ENCODE results near the gene C1QA. TPM values are rescaled to one million over a fixed set of nuclear protein-coding genes. Genes with fewer than 3 reads are reported as not detected.
"Not testable (repeated sequence)": the region's sequence is repeated elsewhere in the genome, so short reads cannot be mapped to it uniquely, and the experiment has no call there.

The C1QA gene
- total and polyA plus RNA-seq, 12 donors, result 47.5 to 953 (median 420) TPM

DNA sequence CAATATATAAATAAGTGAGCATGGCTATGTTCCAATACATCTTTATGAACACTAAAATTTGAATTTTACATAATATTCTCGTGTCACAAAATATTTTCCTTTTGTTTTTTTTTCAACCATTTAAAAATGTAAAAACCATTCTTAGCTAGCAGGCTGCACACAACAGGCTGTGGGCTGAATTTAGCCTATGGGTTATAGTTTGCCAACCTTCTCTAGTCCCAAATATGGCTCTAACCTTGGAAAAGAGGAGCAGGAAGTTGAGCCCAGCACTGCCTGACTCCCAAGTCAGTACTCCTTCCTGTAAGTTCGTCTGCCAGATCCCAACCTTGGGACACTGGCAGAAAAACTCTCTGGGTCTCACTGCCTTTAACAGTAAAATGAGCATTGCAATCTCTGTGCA is 30.0 kb downstream of the C1QA start:
- Histone ChIP-seq H3K9me3 (replicated peaks in 1 of 3) (no peaks in the 10 kb centered on the region), H3K4me3 (no peak overlapping the region), H3K27me3 (peaks cover 11% of the 10 kb centered on the region), H3K36me3 (replicated peaks in 1 of 2) (no peaks in the 10 kb centered on the region), H3K27ac (no peak overlapping the region), H3K4me1 (replicated peaks in 1 of 2) (no peaks in the 10 kb centered on the region)
- no peak for DNase-seq
- WGBS, 4 donors, result 44 to 57% (median 48%) methylated on average over 2 of the region's 2 CpGs
- TF ChIP-seq, protein P1, sequence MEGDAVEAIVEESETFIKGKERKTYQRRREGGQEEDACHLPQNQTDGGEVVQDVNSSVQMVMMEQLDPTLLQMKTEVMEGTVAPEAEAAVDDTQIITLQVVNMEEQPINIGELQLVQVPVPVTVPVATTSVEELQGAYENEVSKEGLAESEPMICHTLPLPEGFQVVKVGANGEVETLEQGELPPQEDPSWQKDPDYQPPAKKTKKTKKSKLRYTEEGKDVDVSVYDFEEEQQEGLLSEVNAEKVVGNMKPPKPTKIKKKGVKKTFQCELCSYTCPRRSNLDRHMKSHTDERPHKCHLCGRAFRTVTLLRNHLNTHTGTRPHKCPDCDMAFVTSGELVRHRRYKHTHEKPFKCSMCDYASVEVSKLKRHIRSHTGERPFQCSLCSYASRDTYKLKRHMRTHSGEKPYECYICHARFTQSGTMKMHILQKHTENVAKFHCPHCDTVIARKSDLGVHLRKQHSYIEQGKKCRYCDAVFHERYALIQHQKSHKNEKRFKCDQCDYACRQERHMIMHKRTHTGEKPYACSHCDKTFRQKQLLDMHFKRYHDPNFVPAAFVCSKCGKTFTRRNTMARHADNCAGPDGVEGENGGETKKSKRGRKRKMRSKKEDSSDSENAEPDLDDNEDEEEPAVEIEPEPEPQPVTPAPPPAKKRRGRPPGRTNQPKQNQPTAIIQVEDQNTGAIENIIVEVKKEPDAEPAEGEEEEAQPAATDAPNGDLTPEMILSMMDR (IDR thresholded peaks at IDR 0.05), result no peak
- TF ChIP-seq POLR2A (IDR thresholded peaks at IDR 0.05), result no peak
- intact Hi-C loops (cut with DNase I), result no loop called here

DNA sequence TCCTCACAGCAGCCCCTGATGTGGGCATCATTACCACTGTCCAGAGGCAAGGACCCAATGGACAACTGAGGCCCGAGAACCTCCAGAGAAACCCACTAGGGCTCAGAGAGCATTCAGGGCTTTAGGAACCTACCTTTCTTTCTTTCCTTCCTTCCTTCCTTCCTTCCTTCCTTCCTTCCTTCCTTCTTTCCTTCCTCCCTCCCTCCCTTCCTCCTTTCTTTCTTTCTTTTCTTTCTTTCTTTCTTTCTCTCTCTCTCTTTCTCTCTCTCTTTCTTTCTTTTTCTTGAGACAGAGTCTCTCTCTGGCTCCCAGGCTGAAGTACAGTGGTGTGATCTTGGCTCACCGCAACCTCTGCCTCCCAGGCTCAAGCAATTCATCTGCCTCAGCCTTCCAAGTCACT is 32.4 kb downstream of the C1QA start:
- H3K27ac ChIP-seq; H3K4me1 ChIP-seq (replicated peaks in 1 of 2); H3K4me3 ChIP-seq; H3K36me3 ChIP-seq (replicated peaks in 1 of 2); H3K9me3 ChIP-seq (replicated peaks in 1 of 3); intact Hi-C loops (cut with DNase I); DNase-seq: not testable (repeated sequence)
- WGBS, 4 donors, result 80 to 100% (median 91%) methylated on average over 2 of the region's 2 CpGs
- peaks cover 11% of the 10 kb centered on the region for H3K27me3 ChIP-seq

DNA sequence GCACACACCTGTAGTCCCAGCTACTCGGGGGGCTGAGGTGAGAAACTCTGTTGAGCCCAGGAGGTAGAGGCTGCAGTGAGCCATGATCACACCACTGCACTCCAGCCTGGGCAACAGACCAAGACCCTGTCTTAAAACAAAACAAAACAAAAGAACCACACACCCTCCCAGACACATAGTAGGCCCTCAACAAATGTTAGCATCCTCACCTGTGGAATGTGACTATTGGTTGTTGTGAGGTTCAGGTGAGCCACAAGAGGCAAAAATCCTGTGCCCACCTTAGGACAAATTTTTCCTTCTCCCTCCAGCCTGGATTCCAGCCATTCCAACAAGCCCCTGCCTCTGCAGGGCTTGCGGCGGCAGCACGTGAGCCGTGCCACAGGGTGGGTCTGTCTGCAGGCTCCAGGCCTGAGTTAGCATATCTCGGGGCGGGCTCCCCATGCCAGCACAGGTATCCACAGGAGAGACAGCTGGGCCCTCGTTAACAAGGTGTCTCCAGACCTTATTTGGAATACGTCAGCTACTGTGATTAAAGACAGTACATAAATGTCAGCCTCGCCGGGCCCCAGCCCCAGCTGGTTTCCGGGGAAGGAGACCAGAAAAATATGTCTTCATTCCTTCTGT is 34.0 kb downstream of the C1QA start:
- no peak for TF ChIP-seq POLR2A (IDR thresholded peaks at IDR 0.05)
- TF ChIP-seq, protein P1 (IDR thresholded peaks at IDR 0.05), result no peak
- Histone ChIP-seq H3K4me3 (no peak overlapping the region), H3K36me3 (replicated peaks in 1 of 2) (no peaks in the 10 kb centered on the region), H3K27me3 (peaks cover 11% of the 10 kb centered on the region), H3K9me3 (replicated peaks in 1 of 3) (no peaks in the 10 kb centered on the region), H3K4me1 (replicated peaks in 1 of 2) (no peaks in the 10 kb centered on the region), H3K27ac (no peak overlapping the region)
- WGBS, 4 donors, result 61 to 73% (median 67%) methylated on average over 11 to 12 of the region's 12 CpGs
- intact Hi-C loops (cut with DNase I), result no loop called here
- no peak for DNase-seq

DNA sequence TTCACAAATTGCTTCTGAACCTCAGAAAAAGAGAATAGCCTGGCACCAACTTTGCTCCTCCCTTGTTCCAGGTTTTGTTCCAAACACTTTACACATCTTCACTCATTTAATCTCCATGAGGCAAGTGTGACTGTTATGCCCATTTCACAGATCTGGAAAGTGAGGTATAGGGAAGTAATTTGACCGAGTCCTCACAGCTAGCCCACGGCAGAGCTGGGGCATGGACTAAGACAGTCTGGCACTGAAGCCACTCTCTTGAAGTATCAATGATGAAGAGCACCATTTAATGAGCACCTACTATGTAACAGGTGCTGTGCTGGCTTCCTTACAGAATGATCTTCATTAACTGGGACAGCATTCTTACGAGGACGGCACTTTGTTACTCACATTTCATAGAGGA is 35.6 kb downstream of the C1QA start:
- H3K36me3 ChIP-seq (replicated peaks in 1 of 2), result no peaks in the 10 kb centered on the region
- TF ChIP-seq, protein P1 (IDR thresholded peaks at IDR 0.05), result no peak
- TF ChIP-seq POLR2A (IDR thresholded peaks at IDR 0.05), result no peak
- intact Hi-C loops (cut with DNase I), result no loop called here
- H3K27me3 ChIP-seq, result peaks cover 14% of the 10 kb centered on the region
- H3K4me3 ChIP-seq, result no peak overlapping the region
- DNase-seq, result no peak
- H3K27ac ChIP-seq, result no peak overlapping the region
- 80 to 88% (median 84%) methylated on average over 4 of the region's 4 CpGs for WGBS, 4 donors
- H3K4me1 ChIP-seq (replicated peaks in 1 of 2), result no peaks in the 10 kb centered on the region
- H3K9me3 ChIP-seq (replicated peaks in 1 of 3), result no peaks in the 10 kb centered on the region

Measured in adrenal gland (tissue), 12 donors.